GM03348 (cell line): ENCODE measurements around the gene LRP11.
A peak's percentile ranks its signal among the peaks of the same experiment; 100 is the strongest.
"Not testable (repeated sequence)": the region's sequence is repeated elsewhere in the genome, so short reads cannot be mapped to it uniquely, and the experiment has no call there.

Experiments used
- DNase-seq: peaks from one replicate; pipeline ENCODE4 v3.0.0; 2012; ENCODE audit warnings: low spot score

LRP11 gene

GRCh38 chr6:149869275-149869892 lies 5.2 kb upstream of the LRP11 start:
- DNase-seq: no peak

- DNase-seq: peak; percentile 59
These were observed 3.9 kb upstream of the LRP11 start for GRCh38 chr6:149867876-149868640.

DNA sequence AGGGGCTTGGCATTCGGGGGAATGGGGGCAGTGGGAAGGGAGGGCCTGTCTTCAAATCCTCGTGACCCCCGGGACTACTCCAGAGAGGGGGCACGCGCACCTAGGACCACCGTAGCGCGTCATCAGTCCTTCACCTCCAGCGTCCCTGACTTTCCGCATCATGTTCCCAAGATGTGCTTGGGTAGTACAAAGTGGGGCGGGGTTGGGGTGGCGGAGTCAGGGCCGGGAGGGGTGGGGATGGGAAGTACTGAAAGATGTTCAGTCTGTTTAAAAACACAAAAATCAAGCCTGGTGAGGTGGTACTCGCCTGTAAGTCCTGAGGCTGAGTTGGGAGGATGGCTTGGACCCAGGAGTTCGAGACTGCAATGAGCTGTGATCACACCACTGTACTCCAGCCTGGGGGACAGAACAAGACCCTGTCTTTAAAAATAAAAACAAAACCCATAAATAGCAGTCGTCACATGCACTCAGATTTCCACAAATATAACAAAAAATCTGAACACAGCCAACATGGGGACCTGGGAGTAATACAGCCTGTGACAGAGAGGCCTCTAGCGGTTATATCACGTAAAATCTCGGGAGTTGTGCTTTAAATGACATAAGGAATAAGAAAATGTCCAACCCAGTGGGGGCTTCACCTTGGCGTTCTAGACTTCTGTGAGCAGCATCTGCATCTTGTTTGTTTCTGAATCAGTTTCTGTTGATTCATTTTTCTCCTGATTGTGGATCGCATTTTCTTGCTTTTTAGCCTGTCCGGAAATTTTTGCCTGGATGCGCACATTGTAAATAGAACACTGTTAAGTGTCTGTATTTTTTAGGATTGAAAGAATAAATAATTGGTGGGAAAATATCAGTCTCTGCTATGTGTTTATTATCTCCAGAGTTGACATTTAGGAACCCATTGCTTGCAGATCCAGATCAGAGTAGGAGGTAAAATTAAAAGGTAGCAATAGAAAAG lies 698 bp upstream of the LRP11 start:
- DNase-seq: peak; percentile 74

DNA sequence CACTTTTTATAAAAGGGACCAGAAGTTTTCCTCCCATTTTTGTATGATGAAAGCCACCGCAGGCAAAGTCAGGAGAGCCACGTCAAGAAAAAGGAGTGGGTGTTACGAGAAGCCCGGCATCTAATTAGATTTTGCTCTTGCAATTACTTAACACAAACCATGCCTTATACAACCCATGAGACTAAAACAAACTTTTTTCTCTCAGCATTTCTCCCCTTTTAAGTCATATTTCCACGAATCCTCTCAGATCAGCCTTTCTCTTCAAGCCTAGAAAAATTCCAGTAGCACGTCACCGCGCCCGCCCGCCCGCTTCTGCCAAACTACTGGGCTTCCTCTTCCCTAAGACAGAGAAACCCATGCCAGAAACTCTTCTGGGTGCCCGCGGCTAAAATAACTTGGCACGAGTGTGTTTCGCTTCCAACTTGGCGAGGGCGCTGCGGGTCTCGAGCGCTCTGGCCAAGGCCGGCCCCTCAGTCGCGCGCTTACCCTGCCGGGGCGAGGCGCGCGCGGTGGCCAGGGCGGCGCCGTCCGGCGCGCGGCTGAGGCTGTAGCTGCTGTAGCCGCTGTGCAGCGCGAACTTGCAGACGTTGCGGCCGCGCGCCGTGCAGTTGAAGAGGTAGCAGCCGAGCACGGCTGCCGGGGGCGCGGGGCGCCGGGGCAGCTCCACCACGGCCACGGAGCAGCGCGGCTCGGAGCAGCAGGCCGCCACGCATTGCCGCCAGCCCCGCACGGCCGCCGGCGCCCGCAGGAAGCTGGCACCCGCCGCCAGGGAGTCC lies 1.0 kb downstream of the LRP11 start:
- peak; percentile 83 for DNase-seq

- DNase-seq: not testable (repeated sequence)
These were observed 1.8 kb downstream of the LRP11 start for GRCh38 chr6:149862424-149862738.

DNA sequence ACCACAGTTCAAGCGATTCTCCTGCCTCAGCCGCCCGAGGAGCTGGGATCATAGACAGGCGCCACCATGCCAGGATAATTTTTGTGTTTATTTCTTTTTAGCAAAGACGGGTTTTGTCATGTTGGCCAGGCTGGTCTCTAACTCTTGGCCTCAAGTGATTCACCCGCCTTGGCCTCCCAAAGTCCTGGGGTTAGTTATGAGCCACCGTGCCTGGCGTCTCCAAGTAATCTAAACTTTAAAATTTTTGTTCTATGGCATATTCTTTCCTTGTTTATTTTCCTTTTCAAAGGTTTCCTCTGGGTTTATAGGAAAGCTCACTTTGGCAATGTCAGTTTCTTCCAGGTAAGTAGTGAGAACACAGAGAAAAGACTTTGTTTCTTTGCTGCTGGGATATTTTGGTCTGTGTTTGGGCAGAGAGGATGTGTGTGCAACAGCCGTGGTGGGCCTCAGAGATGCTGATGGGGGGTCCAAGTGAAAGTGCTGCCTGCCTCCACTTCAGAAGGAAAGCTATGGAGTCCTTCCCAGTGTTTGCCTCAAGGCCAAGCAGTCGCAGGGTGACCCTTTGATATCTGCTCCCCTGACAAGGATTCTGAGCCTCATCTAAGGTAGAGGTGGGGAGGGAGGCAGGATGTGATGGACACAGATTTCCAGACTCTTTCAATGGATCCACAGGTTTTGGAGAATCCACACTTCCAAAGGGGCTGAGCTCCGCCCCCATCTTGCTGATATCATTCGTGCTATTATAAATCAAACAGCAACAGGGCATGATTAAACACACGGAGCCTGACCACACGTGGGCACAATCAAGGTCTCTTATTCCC lies 2.3 kb downstream of the LRP11 start:
- no peak for DNase-seq

DNA sequence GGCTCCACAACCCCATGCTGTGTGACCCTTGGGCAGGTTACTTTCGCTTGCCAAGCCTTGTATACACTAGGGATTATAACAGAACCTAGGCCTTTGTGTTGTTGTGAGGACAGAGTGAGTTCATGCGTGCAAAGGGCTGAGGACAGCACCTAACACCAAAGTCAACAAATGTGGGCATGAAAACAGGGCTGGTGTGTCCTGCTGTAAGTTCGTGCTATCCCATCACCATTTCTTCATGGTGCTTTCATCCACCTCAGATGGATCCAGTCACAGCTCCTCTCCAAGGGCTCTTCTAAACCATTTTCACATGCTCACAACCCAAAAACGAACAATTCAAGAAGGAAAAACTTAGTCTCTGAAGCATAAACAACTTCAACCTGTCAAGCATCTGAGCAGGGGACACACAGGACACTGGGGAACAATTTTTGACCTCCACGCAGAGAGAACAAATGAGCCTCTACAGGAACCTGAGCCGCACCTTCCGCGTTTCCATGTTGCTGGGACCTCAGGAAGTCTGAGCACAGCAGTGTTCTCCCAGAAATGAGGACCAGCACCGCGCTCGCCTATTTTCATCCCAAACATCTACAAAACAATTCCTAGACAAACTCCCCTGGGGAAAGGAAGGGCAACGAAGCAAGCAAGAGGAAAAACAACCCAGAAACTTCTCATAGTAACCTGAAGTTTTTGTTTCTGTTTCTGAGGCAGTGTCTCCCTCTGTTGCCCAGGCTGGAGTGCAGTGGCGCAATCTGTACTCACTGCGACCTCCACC lies 3.1 kb downstream of the LRP11 start:
- DNase-seq: no peak

- no peak for DNase-seq
These were observed 3.7 kb downstream of the LRP11 start for GRCh38 chr6:149860513-149860833.

GRCh38 chr6:149859938-149860337 lies 4.2 kb downstream of the LRP11 start:
- DNase-seq: no peak

GRCh38 chr6:149859368-149859767 lies 4.8 kb downstream of the LRP11 start:
- no peak for DNase-seq

DNA sequence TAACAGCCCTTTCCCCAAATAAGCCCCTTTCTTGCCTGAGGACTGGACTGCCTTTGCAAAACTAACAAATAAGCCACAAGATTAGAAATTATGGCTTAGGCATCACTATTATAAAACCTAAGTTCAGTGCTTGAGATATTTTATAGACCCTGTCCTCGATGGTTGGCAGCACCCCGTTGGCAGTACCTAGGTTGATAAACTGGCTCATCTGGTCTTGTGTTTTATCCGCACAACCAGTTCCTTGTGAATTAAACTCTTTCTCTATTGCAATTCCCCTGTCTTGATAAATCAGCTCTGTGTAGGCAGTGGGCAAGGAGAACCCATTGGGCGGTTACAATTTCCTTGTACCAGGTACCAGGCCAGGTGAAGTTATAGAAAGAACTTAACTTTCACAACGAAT lies 6.6 kb downstream of the LRP11 start:
- no peak for DNase-seq

- no peak for DNase-seq
These were observed 7.7 kb downstream of the LRP11 start for GRCh38 chr6:149856256-149856994.

DNA sequence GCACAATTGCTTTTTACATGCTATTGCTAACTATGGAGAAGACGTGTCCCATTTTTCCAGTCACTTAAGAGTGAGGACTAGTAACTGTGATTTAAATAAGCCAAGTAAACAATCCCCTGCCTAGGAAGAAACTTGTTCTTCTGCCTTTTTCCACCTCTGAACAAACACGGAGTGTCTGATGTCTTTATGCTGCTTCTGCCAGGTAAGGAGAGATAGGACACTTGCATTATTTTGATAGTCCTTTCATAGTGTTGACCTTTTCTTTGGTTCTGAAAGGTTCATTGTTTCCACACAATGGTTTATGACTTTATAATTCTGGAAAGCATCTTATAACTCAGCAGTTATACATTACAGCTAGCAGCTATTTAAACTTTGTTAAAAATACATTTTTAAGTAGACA lies 8.4 kb downstream of the LRP11 start:
- DNase-seq: no peak

- DNase-seq: no peak
These were observed 9.0 kb downstream of the LRP11 start for GRCh38 chr6:149855040-149855654.

DNA sequence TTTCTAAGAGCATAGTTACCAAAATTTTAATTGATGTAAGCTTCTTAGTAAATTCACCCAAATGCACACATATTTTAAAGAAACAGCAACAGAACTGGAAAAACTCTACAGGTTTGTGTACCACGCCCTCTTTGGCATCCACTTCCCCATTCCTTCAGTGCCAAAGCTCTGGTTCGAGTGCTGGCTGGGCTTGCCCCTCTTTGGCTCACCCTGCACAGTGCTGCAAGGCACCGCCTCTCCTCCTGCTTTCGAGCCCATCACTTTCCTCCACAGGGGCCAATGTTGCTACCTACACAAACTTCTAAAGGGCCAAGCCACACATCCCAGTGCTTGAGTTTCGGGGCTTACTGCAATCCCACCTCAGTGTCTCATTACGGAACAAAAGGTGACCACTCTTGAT lies 9.6 kb downstream of the LRP11 start:
- DNase-seq: no peak

DNA sequence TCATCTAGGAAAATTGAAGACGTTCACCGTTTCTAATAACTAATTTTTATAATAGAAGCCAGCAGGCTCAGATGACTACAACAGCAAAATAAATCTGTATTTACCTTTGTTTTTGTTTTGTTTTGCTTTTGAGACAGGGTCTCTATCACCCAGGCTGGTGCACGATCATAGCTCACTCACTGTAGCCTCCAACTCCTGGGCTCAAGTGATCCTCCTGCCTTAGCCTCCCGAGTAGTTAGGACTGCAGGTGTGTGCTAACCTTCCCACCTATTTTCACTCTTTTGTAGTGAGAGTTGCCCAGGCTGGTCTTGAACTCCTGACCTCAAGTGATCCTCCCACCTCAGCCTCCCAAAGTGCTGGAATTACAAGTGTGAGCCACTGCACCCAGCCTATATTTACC lies 10.1 kb downstream of the LRP11 start:
- not testable (repeated sequence) for DNase-seq

DNA sequence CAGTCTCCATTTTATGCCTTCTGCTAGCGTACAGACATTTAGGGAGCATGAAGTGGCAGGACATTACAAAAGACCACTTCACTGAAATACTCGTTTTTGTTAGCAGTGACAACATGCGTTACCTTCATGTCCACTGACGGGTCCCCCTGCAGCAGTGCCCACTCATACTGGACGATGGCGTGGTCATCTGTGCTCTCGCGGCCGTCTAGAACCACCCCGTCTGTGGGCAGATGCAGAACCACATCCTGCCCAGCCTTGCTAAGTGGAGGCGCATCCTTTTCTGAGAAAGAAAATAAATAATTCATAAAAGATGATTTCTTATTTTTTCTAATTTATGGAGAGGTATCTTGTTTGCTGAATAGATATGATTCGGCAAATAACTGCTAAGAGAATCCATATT lies 11.3 kb downstream of the LRP11 start:
- no peak for DNase-seq

- DNase-seq: no peak
These were observed 12.0 kb downstream of the LRP11 start for GRCh38 chr6:149852180-149852579.

- DNase-seq: no peak
These were observed 12.6 kb downstream of the LRP11 start for GRCh38 chr6:149851461-149852110.
